GM18873 (cell line): ENCODE measurements around the gene STK32B.
"Not testable (repeated sequence)": the region's sequence is repeated elsewhere in the genome, so short reads cannot be mapped to it uniquely, and the experiment has no call there.

Experiments
- ATAC-seq: cut with Tn5 transposase; IDR thresholded peaks from one replicate; pipeline ENCODE4 v1.9.1; 2021; ENCODE audit warnings: mild to moderate bottlenecking, moderate library complexity, moderate number of reproducible peaks; ENCODE audit not compliant: unreplicated experiment, low FRiP score

The STK32B gene

DNA sequence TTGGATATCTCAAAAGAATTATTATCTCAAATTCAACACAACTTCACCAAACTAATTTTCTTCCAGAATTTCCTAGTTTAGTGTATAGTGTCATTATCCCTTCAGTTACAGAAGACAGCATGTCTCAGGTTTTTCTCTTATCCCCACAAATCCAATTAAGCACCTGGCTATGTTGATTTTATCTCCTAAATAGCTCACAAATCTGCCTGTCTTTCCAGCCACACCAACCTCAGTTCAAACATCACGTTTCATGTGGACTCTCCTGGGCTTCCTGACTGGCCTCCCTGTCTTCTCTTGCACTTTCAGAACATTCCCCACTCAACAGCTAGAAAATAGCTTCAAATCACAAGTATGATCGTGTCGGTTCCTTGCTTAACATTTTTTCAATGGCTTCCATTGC is 14.8 kb downstream of the STK32B start:
- ATAC-seq: no peak

DNA sequence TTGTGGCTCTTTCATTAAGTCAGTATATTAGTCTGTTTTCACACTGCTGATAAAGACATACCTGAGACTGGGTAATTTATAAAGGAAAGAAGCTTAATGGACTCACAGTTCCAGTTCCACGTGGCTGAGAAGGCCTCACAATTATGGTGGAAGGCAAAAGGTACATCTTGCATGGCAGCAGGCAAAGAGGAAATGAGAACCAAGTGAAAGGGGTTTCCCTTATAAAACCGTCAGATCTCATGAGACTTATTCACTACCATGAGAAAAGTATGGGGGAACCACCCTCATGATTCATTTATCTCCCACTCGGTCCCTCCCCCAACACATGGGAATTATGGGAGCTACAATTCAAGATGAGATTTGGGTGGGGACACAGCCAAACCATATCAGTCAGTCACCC is 15.7 kb downstream of the STK32B start:
- ATAC-seq: not testable (repeated sequence)

DNA sequence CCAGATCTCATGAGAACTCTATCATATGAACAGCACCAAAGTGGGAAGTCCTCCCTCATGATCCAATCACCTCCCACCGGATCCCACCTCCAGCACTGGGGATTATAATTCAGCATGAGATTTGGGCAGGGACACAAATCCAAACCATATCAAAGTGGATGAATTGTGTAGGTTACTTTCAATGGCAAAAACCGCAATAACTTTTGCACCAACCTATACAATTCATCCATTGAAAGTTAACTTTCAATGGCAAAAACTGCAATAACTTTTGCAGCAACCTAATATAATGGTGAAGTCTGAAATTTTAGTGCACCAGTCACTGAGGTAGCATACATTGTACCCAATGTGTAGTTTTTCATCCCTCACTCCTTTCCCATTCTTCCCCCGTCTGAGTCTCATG is 16.6 kb downstream of the STK32B start:
- ATAC-seq: no peak

DNA sequence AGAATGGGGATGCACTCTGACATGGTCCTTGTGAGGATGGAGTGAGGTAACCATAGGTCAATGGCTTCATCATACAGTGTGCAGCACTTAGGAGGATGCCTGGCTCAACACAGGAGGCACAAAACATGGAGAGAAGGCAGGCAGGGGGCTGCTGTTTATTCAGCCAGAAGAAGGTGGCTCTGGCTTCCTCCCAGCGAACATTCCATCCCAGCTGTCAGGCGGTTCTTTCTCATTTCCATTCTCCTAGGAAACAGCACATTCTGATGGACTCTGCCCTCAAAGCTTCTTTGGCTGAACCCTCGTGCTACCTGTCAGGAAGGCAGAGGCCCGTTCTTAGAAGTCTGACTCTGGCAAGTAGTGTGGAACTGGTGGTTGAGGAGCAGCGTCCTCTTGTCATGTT is 18.6 kb downstream of the STK32B start:
- no peak for ATAC-seq

DNA sequence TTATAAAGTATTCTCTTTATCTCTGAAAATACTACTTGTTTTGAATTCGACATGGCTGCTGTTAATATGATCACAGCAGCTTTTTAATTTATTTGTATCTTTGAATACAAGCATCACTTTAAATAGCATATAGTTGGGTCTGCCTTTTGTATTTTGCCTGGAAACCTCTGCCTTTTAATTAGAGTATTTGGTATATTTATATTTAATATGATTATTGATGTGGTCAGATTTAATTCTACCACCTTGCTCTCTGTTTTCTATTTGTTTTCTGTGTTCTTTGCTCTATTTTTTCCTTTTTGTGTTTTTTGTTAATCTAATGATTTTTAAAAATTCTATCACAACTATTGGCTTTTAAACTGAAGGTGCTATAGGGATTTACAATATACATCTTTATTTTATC is 21.7 kb downstream of the STK32B start:
- no peak for ATAC-seq

DNA sequence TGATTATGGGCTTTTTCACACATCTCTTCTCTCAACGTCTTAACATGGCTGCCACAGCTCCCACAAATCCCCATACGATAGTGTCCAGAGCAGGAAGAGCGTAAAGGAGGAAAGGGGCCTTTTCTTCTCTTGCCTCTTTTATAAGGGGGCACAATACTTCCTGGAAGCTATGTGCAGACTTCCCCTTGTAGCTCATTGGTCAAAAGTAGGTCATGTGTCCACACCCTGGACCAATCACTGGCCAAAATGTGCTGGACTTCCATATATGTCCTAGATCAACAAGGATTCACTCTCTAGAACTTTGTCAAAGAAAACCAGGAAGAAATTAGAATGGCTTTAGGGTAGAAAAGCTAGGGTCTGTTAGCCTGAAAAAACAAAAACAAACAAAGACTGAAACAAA is 26.7 kb downstream of the STK32B start:
- ATAC-seq: no peak

DNA sequence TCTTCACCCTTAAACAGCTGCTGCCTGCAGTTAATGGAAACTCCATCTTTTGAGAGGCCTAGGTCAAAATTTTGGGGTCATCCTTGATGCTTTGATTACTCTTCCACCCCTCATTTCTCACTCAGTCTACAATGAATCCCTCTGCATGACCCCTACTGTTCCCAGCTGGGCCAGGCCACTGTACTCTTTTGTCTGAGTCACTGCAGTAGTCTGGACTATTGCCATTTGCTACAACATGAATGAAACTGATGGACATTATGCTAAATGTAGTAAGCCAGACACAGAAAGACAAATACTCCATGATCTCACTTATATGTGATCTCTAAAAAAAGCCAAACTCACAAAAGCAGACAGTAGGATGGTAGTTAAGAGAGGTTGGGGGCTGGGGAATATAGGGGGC is 28.3 kb downstream of the STK32B start:
- no peak for ATAC-seq

DNA sequence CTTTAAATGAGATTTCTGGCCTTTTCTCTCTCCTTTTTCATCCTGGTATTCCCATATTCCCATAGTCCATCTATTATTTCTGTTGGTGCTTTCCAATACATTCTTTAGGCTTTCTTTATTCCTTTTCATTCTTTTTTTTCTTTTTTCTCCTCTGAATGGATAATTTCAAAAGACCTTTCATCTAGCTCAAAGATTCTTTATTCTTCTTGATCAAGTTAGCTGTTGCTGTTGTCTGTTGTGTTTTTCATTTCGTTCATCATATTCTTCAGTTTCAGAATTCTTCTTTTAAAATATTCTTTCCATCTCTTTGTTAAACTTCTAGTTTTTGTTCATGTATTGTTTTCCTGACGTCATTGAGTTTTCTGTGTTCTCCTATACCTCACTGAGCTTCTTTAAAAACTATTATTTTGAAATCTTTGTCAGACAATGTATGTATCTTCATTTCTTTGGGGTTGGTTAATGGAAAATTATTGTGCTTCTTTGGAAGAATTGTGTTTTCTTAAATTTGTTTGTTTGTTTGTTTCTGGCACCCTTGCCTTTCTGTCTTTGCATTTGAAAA is 30.2 kb downstream of the STK32B start:
- no peak for ATAC-seq

DNA sequence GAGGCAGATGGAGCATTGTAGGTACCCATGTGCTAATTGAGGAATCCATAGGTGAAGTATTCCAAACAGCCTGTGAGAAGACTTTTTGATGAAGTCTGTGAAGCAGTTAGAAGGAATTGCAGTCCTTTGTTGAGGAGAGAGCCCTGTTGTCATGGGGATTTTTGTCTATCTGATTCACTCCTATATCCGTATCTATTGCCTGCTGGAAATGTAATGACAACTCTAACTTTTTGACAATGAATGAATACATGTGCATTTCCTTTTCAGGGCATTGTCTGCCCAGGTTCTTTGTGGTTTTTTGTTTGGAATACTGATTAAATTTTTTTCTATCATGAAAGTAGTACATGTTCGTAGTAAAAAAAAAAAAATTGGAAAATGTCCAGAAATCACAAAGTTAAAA is 31.1 kb downstream of the STK32B start:
- no peak for ATAC-seq

DNA sequence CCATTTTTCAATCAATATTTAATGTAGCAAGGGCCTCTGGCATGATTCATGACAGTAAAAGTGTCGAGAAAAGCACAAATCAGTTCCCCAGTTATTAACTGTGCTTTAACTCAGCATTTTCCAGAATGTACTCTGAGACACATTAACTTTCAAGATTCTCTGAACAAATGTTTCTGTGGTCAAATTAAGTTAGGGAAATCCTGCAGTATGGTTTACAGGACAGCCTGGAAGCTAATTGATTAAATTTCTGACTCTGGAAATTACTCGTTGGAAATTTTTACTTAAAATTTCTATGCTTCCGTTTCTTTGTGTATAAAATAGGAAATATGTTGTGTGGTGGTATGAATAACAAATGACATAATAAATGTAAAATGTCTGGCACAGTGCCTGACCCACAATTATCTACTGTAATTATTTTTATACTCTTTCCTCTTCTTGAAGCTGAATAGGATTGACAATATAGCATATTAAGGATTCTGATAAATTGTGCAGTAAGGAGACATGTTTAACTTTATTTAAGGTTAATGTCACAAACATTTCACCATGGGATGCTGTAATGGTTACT is 33.7 kb downstream of the STK32B start:
- ATAC-seq: no peak

DNA sequence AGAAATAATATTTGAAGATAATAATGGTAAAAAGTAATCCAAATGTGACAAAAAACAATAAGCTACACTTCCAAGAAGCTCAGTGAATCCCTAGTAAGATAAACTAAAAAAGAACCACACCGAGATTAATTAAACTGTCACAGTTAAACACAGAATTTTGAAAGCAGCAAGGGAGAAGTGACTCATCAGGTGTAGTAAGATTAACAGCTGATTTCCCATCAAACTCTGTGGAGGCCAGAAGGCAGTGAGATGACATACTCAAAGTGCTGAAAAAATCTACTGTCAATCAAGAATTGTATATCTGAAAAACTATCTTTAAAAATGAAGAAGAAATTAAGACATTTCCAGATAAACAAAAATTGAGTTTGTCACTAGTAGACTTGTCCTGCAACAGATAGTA is 35.3 kb downstream of the STK32B start:
- no peak for ATAC-seq

DNA sequence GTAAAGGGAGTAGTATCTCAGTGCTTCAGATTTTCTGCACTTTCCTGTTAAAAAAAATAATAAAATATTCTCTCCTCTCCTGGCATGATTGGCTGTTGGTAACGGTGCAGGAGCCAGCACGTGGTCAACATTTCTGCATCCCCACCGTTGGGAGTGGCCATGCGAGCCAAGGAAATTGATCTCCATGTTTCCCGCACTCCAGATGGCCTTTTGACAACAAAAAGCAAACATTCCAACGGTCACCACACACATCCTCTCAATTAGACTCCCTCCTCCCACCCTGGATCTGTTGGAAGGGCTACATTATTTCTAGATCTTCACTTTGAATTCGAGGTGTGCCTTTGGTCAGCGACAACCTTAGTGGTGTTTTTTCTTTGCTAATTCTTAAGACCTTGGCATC is 45.0 kb downstream of the STK32B start:
- ATAC-seq: no peak

DNA sequence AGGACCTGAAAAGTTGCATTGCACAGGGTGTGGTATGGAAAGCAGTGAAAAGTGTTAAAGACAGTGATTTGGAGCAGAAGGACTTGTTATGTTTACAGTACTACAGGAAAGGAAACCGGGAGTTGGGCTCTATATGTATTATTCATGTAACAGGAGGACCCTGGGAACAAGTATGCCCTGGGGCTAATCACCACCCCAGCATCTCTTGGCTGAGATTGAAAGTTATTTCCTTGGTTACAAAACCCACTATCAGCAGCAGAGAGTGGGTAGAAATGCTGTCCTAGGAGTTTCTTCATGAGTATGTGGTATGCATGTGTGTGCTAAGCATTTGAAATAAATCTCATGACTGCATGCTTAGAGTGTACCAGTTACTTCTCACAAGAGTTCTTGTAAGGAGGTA is 46.9 kb downstream of the STK32B start:
- ATAC-seq: no peak

DNA sequence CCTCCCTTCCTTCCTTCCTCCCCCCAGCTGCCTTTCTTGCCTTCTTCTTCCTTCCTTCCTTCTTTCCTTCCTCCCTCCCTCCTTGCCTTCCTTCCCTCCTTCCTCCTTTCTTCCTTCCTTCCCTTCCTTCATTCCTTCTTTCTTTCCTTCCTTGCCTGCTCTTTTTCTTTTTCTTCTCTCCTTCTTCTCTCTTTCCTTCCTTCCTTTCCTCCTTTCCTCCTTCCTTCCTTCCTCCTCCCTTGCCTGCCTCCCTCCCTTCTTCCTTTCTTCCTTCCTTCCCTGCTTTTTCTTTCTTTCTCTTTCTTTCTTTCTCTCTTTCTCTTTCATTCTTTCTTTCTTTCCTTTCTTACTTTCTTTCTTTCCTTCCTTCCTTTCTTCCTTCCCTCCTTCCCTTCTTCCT is 49.1 kb downstream of the STK32B start:
- ATAC-seq: no peak

DNA sequence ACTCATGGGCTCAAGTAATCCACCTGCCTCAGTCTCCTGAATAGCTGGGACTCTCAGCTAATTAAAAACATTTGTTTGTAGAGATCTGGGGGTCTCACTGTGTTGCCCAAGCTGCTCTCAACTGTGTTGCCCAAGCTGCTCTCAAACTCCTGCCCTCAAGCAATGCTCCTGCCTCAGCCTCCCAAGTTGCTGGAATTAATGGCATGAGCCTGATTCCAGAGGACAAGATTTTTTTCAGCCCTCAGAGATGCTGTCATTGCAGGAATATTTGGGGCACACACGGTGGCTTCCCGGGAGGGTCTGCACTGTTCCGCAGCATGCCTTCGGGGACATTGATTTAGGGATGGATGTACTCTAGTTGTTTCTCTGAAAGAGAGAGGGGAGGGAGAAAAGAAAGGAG is 49.7 kb downstream of the STK32B start:
- ATAC-seq: no peak

DNA sequence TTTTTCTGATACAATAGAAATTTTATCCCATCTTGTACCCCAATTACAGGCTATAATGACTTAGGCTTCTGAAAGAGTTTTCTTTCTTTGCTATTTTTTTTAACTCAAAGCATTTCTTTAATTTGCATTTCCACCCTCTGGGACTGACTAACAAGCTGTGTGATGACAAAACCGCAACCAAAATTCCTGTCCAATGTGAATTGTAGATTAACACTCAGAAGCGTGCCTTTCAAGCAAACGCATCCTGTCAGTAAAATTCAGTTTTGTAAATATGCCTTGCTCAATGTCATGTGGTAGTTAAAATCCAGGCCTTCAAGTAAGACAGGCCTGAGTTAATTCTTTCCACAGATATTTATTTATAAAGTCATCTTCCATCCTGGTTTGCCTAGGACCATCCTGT is 50.3 kb downstream of the STK32B start:
- ATAC-seq: no peak

DNA sequence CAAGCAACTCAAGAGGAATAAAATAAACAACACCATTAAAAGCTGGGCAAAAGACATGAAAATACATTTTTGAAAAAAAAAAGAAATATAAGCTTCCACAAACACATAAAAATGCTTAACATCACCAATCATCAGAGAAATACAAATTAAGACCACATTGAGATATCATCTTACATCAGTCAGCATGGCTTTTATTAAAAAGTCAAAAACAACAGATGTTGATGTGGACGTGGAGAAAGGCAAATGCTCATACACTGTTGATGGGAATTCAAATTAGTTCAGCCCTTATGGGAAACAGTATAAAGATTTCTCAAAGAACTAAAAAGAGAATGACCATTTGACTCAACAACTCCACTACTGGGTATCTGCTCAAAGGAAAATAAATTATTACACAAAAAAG is 59.6 kb downstream of the STK32B start:
- ATAC-seq: no peak

DNA sequence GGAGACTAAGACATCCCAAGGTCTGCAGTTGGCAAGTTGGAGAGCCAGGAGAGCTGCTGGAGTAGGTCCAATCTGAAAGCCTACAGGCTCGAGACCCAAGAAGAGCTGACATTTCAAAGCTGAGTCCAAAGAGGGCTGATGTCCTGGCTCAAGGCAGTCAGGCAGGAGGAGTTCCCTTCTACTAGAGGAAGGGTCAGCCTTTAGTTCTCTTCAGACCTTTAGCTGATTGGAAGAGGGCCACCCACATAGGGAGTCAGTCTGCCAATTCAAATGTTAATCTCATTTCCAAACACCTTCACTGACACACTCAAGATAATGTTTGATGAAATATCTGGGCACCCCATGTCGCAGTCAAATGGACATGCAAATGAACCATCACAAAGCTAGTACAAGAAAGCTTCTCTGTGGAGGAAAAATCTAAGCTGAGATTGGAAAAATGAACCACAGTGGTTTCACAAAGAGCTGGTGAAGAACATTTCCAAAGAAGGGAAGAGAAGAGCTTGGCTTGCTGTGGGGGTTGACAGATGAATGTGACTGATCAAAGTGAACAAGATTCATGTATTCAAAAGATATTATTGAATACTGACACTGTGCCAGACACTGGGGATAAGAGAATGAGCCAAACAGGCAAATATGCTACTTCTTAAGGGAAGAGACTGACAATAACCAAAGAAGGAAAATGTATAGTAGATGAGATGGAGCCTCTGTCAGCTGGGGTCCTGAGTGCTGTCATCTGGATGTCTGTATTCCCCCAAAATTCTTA is 61.2 kb downstream of the STK32B start:
- ATAC-seq: no peak

DNA sequence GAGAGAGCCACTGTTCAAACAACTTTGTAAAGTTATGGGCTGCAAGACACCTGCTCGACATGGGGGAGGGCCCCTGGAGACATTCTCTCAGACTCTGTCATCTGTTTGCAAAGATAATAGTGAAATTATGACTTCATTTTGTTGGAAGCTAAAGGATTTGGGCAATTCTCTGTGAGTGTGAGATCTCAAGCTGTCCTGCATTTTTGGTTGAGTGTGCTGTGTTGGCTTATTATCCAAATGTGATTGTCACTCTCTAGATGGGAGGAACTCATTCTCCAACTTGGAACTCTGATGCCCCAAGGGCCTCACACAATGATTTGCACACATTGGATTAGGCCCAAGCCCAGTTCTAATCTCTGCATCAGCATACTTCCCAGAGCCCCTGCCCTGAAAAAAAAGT is 63.7 kb downstream of the STK32B start:
- no peak for ATAC-seq

DNA sequence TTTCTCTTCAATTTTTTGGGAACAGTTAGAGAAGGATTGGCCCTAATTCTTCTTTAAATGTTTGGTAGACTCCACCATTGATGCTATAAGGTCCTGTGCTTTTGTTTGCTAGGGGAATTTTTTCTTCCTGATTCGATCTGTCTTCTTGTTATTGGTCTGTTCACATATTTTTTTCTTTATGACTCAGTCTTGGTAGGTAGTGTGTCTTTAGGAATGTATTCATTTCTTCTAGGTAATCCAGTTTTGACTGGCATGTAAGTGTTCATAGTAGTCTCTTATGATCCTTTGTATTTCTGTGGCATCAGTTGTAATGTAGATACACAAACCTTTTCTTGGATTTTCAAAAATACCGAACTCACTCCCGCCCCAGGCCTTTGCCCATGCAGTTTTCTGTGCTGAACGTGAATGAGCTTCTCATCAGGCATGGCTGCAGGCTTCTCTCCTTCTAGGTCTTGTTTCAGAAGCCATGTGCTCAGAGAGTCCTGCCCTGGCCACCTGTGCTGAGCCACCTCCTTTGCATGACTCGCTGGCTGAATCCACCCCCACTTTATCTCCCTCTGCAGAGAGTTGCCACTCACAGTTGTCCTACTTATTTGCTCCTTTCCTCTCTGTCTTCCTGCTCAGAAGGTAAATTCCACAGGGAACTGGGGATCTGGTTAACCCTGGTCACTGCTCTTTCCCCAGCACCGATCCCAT is 67.0 kb downstream of the STK32B start:
- no peak for ATAC-seq

DNA sequence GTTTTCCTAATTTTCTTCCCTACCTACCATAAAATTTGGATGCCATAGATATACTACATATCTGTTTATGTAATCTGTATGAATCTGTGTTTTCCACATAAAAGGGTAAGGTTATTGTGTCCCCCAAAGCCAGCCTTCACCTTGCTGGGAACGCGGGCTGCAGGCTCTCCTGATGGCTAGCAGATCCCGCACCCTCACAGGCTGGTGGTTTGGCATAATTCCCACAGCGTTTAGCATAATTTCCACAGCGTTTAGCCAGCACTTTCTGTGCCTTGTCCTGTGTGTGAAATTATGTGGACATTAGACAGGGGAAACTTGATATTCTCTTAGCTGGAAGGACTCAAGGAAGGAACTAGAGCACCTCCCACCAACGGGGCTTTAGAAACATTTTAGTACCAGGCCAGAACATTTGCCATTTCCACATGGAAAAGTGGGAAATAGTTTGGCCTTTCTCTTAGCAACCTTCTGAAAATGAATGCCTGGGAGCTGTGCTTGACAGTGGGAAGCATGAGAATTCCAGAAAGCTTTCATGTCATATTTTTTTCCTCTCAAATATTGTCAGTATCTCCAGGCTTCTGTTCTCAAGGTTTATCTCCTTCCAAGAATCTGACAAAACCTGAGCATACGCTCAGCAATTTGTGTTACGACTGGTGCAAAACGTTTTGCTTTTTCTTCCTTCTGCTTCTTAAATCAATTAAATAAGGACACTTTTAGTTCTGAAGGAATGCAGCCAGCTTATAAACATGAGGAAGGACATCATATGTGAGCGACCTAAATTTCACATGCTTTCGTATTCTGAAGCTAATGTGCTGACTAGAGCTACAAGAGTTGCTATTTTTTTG is 67.9 kb downstream of the STK32B start:
- no peak for ATAC-seq
